Thyroid gland (tissue), 4 donors: ENCODE measurements around the gene HAGHL. TPM values are rescaled to one million over a fixed set of nuclear protein-coding genes. Genes with fewer than 3 reads are reported as not detected.
A peak's percentile ranks its signal among the peaks of the same experiment; 100 is the strongest.

Source experiments
- DNase-seq, 2 donors: peaks; one replicate each; pipeline ENCODE4 v3.0.0-alpha.2; 2019
- H3K27ac ChIP-seq, 3 donors: fragments of 200-600 bp; sonication (generic); 1 replicate in 2 of 3; 2 replicates in 1 of 3; pipeline ENCODE4 v1.5.1; 2016 to 2019; ENCODE audit warnings: mild to moderate bottlenecking in 1 of 3, moderate library complexity in 1 of 3
- H3K27me3 ChIP-seq: fragments of 200-600 bp; sonication (generic); one replicate; pipeline ENCODE4 v1.5.1; 2019
- H3K36me3 ChIP-seq, 2 donors: fragments of 200-600 bp; sonication (generic); one replicate each; pipeline ENCODE4 v1.5.1; 2016 to 2019
- H3K4me1 ChIP-seq, 2 donors: fragments of 200-600 bp; sonication (generic); one replicate each; pipeline ENCODE4 v1.5.1; 2017 to 2019
- H3K4me3 ChIP-seq, 3 donors: fragments of 200-600 bp; sonication (generic); replicated peaks in 1 of 3; 1 replicate in 2 of 3; 2 replicates in 1 of 3; pipeline ENCODE4 v1.5.1; 2016; ENCODE audit warnings: mild to moderate bottlenecking in 1 of 3
- H3K9me3 ChIP-seq: fragments of 200-600 bp; sonication (generic); one replicate; pipeline ENCODE4 v1.5.1; 2017
- POLR2A ChIP-seq, 2 donors: fragments of 450-650 bp; IDR thresholded peaks; one replicate each; pipeline ENCODE4 v1.6.1; 2017; ENCODE audit warnings: antibody characterized with exemption in 2 of 2, mild to moderate bottlenecking in 2 of 2, moderate library complexity in 1 of 2
- WGBS, 2 donors: methylation state at CpG; one replicate each; pipeline ENCODE4 v1.1.5; 2017; 5-methylcytosine and 5-hydroxymethylcytosine counted together
- intact Hi-C: fragments of 100-400 bp; cut with DNase I; formaldehyde crosslinking; loops from one replicate; pipeline ENCODE4 v1.15.1; 2023
- total RNA-seq, 4 donors: library from RNA; depleted of rRNA; stranded (reverse); fragments of >200 nt; gene quantifications; one replicate each; pipeline ENCODE4 v1.2.3, GENCODE V29; 2016
- TF ChIP-seq, protein P1 (sequence below), 6 experiments: fragments of 200-600 bp in 3 of 6; fragments of 450-650 bp in 3 of 6; sonication (generic) in 3 of 6; IDR thresholded peaks; one replicate each; pipeline ENCODE4 v1.5.1; 2016 to 2019; ENCODE audit warnings: antibody characterized with exemption in 6 of 6, mild to moderate bottlenecking in 2 of 6, inconsistent platforms in 1 of 6, moderate library complexity in 1 of 6

Gene HAGHL
- total RNA-seq, 4 donors from 2014 or later: 3.8 to 8.7 (median 5.1) TPM; not detected in 1

DNA sequence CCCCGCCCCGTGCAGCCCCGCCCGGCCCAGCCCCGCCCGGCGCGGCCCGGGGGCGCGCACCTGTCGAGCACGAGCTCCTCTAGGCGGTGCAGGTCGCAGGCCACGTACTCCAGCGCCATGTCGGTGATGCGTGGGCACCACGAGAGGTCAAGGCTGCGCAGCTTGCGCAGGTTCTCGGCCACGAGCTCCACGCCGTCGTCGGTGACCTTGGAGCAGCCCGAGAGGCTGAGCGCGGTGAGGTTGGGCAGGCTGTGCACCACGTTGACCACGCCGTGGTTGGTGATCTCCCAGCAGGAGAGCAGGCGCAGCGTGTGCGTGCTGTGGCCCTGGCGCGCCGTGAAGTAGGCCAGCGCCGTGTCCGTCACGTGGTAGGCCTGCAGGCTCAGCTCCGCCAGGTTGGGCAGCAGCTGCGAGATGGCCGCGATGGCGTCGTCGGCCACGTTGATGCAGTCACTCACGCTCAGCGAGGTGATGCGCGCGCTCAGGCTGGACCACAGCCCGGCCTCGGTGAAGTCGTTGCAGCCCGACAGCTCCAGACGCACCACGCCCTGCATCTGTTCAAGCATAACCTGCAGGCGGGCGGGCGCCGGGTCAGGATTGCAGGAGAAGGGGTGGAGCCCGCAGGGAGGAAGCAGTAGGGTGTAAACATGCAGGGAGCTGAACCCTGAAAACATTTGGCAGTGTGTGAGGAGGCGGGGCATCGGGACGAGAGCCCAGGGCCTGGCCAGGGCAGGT is 31.4 kb upstream of the HAGHL start:
- H3K27me3 ChIP-seq: no peaks in the 10 kb centered on the region
- peaks cover 17 to 27% of the 10 kb centered on the region in 2 donors for H3K4me1 ChIP-seq
- peak; percentile 97 for DNase-seq
- peak overlapping the region in 1 of 3 donors; percentile 68 for H3K27ac ChIP-seq
- H3K4me3 ChIP-seq: peak overlapping the region in 1 of 3 donors; percentile 32
- intact Hi-C loops: no loop called here
- H3K36me3 ChIP-seq: no peaks in the 10 kb centered on the region
- WGBS, 2 donors: 2 to 5% methylated on average over 3 to 25 of the region's 71 CpGs
- TF ChIP-seq, protein P1, sequence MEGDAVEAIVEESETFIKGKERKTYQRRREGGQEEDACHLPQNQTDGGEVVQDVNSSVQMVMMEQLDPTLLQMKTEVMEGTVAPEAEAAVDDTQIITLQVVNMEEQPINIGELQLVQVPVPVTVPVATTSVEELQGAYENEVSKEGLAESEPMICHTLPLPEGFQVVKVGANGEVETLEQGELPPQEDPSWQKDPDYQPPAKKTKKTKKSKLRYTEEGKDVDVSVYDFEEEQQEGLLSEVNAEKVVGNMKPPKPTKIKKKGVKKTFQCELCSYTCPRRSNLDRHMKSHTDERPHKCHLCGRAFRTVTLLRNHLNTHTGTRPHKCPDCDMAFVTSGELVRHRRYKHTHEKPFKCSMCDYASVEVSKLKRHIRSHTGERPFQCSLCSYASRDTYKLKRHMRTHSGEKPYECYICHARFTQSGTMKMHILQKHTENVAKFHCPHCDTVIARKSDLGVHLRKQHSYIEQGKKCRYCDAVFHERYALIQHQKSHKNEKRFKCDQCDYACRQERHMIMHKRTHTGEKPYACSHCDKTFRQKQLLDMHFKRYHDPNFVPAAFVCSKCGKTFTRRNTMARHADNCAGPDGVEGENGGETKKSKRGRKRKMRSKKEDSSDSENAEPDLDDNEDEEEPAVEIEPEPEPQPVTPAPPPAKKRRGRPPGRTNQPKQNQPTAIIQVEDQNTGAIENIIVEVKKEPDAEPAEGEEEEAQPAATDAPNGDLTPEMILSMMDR (IDR thresholded peaks at IDR 0.05): no peak
- peak in 1 of 2 donors; percentile 31 for TF ChIP-seq POLR2A (IDR thresholded peaks at IDR 0.05)
- no peaks in the 10 kb centered on the region for H3K9me3 ChIP-seq

DNA sequence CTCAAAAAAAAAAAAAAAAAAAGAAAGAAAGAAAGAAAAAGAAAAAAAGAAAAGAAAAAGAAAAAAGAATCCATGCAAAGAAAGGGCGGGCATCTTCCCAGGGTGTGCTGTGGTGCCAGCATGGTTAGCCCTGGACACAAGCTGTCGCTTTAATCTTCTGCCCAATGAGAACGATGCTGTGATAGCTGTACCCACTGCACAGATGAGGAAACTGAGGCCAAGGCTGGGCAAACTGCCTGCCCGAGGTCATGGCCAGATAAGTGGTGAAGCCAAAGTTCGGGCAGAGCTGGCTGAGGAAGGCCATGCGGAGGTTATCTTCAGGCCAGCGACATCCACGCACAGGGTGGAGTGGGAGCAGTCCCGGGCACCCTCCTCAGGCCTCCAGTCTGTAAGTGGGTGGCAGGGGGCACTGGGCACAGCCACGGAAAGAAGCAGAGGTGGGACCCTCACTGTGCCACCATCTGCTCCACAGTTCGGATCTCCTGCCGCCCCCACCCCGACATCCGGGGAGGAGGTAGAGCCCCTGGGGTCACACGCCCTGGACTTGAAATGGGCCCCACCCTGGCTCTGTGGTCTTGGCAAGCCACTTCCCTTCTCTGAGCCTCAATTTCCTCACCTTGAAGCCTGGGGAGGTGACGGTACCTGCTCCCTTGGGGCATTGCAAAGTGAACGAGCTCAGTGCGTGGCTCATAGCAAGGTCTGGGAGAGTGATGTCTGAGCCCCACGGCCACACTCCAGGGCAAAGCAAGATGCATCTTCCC is 27.8 kb upstream of the HAGHL start:
- WGBS, 2 donors: 59 to 75% methylated on average over 10 to 19 of the region's 19 CpGs
- H3K27me3 ChIP-seq: peaks cover 13% of the 10 kb centered on the region
- no peak for DNase-seq

DNA sequence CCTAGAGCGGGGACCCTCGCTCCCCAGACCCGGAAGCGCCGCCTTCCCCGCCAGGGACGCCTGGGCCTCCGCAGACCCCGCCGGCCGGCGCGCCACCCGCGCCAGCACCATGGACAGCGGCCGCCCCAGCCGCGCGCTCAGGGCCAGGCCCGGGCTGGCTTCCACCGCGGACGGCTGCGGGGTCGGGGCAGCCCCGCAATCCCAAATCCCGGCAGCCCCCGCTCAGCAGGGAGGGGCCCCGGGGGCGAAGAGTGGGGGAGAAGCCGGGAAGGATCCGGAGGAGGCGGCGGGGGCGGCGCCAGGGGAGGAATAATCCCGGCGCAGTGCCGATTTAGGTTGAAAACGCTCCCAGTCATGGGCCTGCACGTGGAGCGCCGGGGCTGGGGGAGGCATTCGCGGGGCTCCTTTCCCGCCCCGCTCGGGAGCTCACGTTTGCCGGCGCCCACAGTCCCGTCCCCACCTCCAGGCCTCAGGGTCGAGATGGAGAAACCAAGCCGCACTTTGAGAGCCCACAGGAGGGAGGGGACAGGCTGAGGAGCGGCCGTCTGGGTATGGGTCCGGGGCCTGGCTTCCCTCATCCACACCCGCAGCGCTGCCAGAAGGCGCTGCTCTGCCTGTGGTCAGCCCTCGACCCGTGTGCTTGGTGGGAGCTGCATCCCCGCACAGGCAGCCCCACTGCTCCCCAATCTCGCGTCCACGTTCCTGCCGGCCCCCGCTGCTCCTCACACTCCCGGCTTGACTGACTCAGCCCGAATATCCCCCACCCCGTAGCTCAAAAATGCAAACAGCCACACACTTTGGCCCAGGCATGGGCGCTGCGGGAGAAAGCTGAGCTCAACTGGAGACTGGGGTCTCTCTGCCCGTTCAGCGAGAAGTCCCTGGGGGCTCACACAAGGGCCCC is 26.0 kb upstream of the HAGHL start:
- intact Hi-C loops: loop anchor here (10.0 kb wide), 1 partner anchor 494 kb away; no protein-coding TSS in a partner anchor
- no peak overlapping the region for H3K4me3 ChIP-seq
- WGBS, 2 donors: 9 to 10% methylated on average over 13 to 22 of the region's 76 CpGs
- peaks cover under 1 to 18% of the 10 kb centered on the region in 2 donors for H3K4me1 ChIP-seq
- no peak overlapping the region for H3K27ac ChIP-seq
- no peak for DNase-seq
- H3K27me3 ChIP-seq: peaks cover 17% of the 10 kb centered on the region
- H3K9me3 ChIP-seq: no peaks in the 10 kb centered on the region
- H3K36me3 ChIP-seq: no peaks in the 10 kb centered on the region
- TF ChIP-seq, protein P1 (IDR thresholded peaks at IDR 0.05): no peak
- no peak for TF ChIP-seq POLR2A (IDR thresholded peaks at IDR 0.05)

More for the DNA sequence above, 27.8 kb upstream of the HAGHL start:
- intact Hi-C loops: no loop called here
- H3K4me3 ChIP-seq: no peak overlapping the region
- no peak for TF ChIP-seq POLR2A (IDR thresholded peaks at IDR 0.05)
- TF ChIP-seq, protein P1 (IDR thresholded peaks at IDR 0.05): no peak
- peaks cover 15 to 26% of the 10 kb centered on the region in 2 donors for H3K4me1 ChIP-seq
- no peaks in the 10 kb centered on the region for H3K36me3 ChIP-seq
- H3K27ac ChIP-seq: no peak overlapping the region
- no peaks in the 10 kb centered on the region for H3K9me3 ChIP-seq

DNA sequence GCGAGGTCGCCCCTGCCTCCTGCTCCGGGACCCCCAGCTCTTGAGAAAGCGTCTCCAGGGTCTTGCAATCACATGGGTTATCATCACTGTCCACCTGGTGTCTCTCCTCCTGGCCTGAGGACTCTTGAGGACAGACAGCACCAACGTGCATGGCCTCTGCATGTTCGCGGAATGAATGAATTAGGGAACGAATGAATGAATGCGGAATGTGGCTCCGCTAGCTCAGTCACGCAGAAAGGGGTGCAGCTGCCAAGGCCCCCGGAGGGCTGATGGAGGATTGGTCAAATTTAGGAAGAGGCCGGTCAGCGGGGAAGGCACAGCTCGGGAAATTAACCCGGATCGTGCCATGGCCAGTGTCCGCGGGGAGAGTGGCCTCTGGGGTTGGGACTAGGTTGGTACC is 24.6 kb upstream of the HAGHL start:
- intact Hi-C loops: loop anchor here (10.0 kb wide), 1 partner anchor 492 kb away; no protein-coding TSS in a partner anchor
- H3K27ac ChIP-seq: no peak overlapping the region
- H3K4me1 ChIP-seq: peaks cover 0 to 14% of the 10 kb centered on the region in 2 donors
- H3K36me3 ChIP-seq: no peaks in the 10 kb centered on the region
- 83 to 84% methylated on average over 19 of the region's 19 CpGs for WGBS, 2 donors
- no peak for DNase-seq
- no peak overlapping the region for H3K4me3 ChIP-seq
- H3K27me3 ChIP-seq: peaks cover 23% of the 10 kb centered on the region
- no peaks in the 10 kb centered on the region for H3K9me3 ChIP-seq
- TF ChIP-seq, protein P1 (IDR thresholded peaks at IDR 0.05): no peak
- TF ChIP-seq POLR2A (IDR thresholded peaks at IDR 0.05): no peak
